HG02678 (cell line): ENCODE results near the gene KCNJ10.

ENCODE experiments used
- ATAC-seq: cut with Tn5 transposase; IDR thresholded peaks from one replicate; pipeline ENCODE4 v1.9.1; 2021; ENCODE audit warnings: mild to moderate bottlenecking, moderate library complexity; ENCODE audit not compliant: unreplicated experiment

KCNJ10 gene

DNA sequence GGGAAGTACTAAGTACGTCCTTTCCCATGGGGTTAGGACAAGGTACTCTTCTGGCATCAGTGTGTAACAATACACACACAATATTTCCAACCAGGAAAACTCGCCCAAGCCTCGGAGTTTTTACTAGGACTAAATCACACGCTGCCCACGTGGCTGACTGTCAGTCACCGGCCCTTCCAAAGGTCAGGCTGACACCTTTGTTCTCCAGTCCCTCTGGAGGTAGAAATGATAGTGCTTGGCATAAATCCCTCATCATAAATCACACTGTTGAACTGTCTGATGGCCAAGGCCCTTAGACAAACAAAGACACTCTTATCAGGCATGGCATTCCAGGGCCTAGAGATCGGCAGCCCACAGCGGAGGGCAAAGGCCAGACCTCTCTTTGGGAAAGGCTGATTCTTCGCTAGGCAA lies 99.0 kb downstream of the KCNJ10 start:
- no peak for ATAC-seq

DNA sequence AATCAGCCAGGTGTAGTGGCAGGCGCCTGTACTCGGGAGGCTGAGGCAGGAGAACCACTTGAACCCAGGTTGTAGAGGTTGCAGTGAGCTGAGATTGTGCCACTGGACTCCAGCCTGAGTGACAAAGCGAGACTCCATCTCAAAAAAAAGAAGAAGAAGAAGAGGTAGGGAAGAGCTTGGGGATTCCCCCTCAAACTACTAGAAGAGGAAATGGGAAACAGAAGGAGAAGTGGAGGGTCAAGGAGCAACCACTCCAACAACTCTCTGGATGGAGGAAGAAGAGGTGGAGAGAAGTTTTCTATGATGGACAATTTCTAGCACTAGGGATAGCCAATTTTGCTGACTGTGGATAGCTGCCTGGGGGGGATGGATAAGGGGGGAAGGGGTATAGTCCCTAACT lies 101.1 kb downstream of the KCNJ10 start:
- no peak for ATAC-seq

DNA sequence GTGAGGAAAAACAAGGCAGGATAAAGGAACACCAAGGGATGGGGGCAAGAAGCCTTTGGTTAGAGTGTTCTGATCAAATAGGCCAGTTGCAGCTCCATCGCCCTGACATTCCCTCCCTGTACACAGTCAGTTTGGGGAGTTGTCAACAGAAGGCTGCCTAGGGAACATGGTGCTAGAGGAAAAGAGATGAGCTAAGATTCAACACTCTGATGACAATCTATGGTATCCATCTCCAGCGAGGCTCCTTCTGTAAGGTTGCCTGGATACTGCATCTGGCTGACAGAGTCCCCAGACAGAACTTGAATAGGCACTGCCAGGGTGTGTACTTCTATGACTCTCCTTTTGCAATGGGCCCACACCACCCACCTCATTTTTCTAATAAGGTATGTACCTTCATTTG lies 104.7 kb downstream of the KCNJ10 start:
- no peak for ATAC-seq

DNA sequence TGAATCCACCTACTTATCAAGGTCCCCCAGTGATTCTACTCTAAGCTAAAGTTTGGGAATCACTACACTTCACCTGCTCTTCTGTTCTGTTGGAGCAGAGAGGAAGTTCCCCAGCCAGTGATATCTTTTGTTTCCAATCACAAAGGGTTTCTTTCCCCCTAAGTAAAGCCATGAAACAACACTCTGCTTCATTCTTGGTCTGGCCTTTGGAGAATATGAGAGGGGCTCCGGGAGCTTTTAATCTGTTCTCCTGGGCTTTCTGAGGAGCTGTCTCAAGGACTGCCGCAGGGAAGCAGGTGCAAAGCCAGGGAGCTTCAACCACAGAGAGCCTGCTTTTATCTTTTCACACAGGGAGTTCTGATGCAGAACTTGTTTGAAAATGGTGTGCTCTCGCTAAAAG lies 105.8 kb downstream of the KCNJ10 start:
- no peak for ATAC-seq

DNA sequence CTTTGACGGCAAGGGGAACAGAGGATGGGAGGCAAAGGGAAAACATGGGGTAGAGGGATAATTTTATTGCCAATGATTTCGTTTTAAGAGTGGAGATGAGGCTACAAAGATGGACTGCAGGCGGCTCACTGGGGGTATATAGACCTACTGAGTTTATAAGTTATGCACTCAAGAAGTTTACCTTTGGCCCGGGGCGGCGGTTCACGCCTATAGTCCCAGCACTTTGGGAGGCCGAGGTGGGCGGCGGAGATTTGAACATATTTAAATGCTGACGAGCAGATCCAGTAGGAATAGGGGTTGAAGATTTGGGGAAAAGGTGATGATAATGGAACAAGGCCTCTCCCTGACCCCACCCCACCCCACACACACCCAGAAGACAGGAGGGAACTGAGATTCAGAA lies 107.8 kb downstream of the KCNJ10 start:
- no peak for ATAC-seq

DNA sequence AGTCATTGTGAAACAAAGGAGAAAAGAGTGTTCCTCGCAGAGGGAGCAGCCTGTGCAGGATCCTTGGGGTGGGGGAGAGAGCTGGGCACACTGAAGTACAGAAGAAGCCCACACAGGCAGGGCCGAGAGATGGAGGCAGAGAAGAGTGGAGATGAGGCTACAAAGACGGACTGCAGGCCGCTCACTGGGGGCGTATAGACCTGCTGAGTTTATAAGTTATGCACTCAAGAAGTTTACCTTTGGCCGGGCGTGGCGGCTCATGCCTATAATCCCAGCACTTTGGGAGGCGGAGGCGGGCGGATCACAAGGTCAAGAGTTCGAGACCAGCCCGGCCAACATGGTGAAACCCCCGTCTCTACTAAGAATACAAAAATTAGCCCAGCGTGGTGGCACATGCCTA lies 108.3 kb downstream of the KCNJ10 start:
- ATAC-seq = no peak

DNA sequence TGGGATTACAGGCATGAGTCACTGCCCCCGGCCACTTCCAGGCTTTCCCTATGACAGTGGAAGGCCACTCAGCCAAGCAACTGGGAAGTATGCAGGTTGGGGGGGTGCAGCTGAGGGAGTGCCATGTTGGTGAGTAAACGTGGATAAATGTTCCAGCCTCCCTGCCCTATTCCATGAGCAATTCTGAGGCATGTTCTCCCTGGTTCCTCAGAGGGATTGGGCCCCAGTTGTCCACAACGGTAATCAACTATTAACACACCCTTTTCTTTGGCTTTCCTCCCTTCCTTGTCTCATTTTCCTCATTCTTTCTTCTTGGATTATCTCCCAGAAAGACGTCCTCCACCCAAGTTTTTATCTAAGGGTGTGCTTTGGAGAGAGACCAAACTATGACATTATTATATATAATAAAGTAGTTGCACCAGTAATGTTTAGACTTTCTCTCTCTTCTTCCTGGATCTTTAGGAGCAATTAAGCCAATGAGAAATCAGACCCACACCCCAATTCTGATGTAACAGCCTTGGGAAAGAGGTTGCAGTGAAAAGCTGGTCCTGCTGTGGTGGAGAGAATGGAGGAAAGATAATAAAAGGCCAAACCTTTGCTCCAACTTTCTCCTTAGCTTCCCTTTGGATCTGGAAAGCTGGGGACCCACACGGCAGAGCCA lies 109.1 kb downstream of the KCNJ10 start:
- no peak for ATAC-seq

DNA sequence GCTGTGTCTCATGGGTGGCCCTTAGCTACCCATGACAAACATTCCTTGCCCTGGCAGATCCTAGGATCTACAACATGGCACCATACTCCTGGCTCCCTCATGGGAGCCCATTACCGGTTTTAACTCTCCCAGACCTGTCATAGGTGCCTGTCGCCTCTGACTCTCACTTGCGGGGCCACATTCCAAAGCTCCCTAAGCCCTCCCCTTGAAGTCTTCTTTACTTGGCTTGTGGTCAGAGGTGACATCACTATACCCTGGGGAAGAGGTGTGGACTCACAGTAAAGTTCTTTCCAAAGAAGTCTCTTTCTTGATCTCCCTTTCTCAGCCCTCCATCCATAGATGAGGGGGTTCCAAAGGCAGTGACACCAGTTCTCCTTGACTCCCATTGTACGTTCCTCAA lies 110.5 kb downstream of the KCNJ10 start:
- no peak for ATAC-seq

DNA sequence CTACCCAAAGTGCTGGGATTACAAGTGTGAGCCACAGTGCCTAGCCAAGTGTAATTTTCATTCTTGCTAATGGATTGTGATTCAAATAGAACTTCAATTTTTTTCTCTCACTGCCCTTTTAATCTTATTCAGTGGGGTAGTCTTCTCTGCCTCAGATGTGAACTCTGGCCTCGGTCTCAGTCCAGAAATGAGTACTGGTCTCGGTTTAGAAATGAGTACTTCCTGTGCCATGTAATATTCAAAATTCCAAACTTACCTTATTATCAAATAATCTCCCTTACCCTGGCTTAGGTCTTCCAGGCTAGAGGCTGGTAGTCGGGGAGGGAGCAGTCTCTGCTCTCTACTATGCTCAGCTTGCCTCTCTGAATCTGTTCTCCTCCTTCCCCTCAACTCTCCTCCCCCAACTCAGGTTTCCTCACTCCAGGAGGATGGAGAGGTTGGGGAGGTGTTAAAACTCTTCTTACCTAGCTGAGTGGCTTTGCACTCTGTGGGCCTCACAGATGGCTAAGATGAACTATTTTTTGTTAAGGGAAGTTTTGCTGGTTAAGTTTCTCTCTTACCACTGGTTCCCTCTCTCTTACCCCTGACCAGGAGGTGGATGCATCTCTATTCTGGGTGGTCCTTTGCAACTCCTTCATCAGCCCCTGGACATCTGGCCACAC lies 111.1 kb downstream of the KCNJ10 start:
- ATAC-seq = no peak

DNA sequence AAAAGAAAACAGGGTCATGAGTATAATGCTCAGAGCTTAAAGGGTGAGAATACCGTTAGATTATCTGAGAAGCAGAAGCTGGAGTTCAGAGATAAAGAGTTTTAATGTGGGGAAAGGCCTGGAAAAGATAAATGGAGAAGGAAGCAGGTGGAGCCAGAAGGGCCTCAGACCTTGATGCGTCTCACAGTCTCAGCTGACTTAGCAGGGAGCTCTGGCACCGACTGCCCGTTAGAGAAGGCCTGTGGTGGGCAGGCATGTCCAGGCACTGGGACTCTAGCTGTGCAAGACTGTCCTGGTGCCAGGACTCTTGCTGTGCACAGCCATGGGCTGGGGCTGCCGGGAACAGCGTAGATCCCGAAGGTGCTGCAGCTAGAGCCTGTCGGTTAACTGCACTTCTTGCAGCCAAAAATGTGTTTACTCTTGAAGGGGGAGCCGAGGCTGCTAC lies 112.1 kb downstream of the KCNJ10 start:
- ATAC-seq = no peak

DNA sequence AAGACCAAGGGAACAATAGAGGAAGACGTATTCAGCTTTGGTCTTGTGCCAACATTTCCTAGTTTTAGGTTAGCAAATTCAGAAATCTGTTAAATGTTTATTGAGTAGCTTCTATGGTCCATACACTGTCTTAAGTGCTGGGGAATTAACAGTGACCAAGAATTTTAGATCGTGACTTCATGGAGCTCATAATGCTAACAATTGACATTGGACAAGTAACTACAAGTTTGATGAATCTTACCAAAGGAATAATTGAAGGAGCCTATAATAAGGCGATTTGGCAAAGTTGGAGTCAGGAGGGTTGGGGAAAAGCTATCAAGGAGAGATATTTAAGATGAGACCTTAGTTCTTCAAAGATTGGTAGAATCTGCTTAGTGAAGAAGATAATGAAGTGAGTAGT lies 114.5 kb downstream of the KCNJ10 start:
- ATAC-seq = no peak

DNA sequence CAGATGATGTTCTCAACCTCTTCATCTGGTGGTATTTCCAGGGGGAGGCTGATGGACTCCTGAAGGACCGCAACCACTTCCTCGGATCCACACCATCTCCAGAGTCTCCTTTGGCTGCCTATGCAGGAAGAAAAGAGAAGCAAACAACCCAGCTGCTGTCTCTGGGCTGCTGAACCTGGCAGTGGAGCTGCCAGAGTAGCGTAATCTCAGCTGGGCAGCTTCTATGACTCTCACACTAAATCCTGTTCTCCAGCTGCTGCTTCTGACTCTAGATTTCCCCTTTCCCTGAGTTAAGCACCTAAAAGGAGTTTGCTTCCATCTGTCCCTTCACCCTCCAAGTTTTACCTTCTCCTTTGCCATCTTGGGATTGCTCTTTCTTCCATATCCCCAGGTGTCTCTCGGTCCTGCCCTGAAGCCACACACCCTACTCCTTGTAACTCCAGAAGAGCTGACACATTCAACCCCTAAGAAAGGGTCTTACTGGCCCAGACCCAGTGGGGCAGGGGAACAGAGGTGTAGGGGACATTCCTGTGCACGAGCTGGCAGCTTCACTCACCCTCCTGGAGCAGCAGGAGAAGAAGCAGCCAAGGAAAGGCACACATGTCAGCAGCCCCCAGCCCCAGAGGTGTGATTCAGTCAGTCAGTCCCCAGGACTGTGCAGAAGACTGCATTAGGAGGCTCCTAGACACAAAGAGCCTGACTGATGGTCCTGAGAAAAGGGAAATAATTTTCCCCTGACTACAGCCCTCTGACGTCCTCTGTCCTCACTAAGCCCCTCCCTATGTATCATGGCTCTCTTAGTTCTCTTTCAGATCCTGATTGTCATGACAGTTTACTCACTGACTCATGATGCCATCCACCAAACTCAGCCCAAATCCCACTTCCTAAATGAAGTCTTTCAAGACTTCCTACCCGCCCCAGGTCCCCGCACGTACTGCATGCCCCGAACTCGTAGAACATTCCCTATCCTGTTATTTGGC lies 116.1 kb downstream of the KCNJ10 start, which contains the start of gene SLAMF9:
SLAMF9 (minus strand) TSS at position 702 of the 980 bp plus-strand sequence; CDS start at position 602, 100 bp downstream.
- ATAC-seq = no peak

DNA sequence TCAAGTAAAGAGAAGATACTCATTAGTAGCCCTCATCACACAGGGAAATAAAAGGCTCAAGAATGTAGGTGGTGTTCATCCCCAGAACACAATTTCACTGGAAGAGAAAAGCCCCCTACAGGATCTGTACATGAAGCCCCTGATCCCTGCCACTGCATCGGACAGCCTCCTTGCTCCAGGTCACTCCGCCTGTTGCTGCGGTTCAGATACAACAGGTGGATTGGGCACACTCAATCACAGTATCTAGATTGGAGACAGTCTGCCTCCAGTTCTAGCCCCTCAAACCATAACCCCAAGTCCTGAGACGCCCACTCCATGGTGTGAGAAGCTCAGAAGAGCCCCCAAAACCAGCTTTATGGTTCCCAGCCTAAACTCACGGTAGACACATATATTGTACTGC lies 117.0 kb downstream of the KCNJ10 start:
- ATAC-seq = no peak

DNA sequence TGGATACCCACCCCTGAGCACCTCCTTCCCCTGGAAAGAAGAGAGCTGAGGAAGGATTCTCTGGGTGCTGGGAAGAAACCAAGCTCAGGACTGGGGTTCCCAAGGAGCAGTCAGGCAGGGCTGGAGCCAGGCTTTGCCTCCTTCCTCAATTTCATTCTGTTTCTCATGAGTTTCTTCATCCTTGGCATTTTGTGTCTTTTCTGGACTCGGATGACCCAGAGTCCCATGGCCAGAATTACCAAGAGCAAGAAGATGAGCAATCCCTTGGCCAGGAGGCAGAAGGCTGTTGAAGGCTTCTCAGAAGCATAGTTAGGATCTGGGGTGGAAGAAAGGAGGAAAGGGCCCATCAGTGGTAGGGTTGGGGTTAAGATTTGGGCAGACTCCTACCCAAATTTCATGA lies 118.4 kb downstream of the KCNJ10 start:
- ATAC-seq = no peak

DNA sequence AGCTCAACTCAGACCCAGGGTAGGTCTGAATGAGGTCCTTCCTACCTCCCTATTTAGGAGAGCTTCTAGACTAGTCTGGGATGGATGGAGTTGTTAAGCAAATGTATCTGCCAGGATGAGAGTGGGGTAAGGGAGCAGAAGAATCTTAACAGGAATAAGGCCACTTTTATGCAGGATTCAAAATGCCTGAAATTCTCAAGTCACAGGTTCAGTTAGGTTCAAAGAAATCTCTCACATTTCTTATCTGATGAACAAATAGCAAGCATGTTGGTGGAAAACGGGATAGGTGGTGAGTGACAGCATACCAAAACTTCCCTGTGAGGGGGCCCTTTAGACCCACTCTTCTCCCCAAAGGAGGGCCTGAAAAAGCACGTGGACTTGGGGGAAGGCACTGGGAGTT lies 118.9 kb downstream of the KCNJ10 start:
- no peak for ATAC-seq

DNA sequence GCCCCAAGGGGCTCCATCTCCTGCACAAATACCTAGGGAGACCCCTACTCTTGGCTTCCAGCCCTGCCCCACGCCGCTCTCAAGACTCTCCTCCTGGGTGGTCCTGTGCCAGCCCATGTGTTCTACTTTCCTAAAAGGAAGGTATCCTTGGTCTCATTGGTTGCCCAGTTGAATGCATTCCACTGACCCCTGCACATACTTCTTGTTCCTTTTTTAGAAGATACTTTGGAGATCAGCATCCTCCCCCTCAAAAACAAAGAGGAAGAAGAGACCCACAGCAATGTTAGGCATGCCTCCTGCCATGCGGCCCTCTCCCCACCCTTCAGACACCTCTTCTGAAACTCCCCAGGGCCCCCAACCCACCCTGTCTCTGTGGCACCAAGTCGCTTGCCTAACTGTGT lies 120.0 kb downstream of the KCNJ10 start:
- ATAC-seq = no peak

DNA sequence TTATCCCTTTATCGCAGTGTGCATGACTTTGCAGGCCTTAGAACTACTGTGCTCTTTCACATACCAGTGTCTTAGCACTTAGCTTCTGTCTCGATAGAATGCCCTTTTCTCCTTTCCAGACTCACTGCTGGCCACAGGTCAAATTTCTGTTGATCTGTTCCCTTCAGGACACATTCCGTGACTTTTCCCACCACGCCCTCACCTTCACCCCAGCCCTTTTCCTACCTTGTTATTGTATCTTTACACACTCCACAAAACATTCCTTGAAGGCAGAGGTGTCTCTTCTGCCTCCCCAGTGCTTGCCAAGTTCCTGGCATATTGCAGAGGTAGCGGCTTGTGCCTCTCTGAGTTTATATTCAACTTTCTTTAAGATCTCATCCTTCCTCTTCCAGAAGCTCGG lies 120.8 kb downstream of the KCNJ10 start:
- no peak for ATAC-seq
